Head of caudate nucleus (tissue), 42 donors: ENCODE data around the gene KRTAP5-9.
"Not testable (repeated sequence)": the region's sequence is repeated elsewhere in the genome, so short reads cannot be mapped to it uniquely, and the experiment has no call there.

Experiments
- DNase-seq, 42 donors: peaks; one replicate each; pipeline versions ENCODE4 v3.0.0 to v3.0.0-alpha.2; 2020 to 2021; ENCODE audit warnings: mixed read lengths in 7 of 42
- intact Hi-C: fragments of 100-400 bp; cut with DNase I; formaldehyde crosslinking; loops from one replicate; pipeline ENCODE4 v1.15.0; 2022

Gene KRTAP5-9

GRCh38 chr11:71551711-71552110 lies 3.5 kb downstream of the KRTAP5-9 start:
- intact Hi-C loops: no loop called here
- no peak for DNase-seq

- intact Hi-C loops: no loop called here
- no peak for DNase-seq
These were observed 6.8 kb downstream of the KRTAP5-9 start for GRCh38 chr11:71554996-71555395.

GRCh38 chr11:71555508-71555907 lies 7.3 kb downstream of the KRTAP5-9 start:
- intact Hi-C loops: no loop called here
- no peak for DNase-seq

GRCh38 chr11:71556018-71556417 lies 7.8 kb downstream of the KRTAP5-9 start:
- intact Hi-C loops: no loop called here
- DNase-seq: no peak

- intact Hi-C loops: no loop called here
- no peak for DNase-seq
These were observed 9.0 kb downstream of the KRTAP5-9 start for GRCh38 chr11:71557257-71557656.

- intact Hi-C loops: no loop called here
- DNase-seq: peak in 12 of 42 donors; percentile 12 to 64 (median 30)
These were observed 10.8 kb downstream of the KRTAP5-9 start for GRCh38 chr11:71558996-71559395.

- DNase-seq: no peak
- intact Hi-C loops: no loop called here
These were observed 13.9 kb downstream of the KRTAP5-9 start for GRCh38 chr11:71562120-71562519.

- peak in 16 of 42 donors; percentile 10 to 62 (median 20) for DNase-seq
- intact Hi-C loops: no loop called here
These were observed 15.2 kb downstream of the KRTAP5-9 start for GRCh38 chr11:71563406-71563805.

- intact Hi-C loops: no loop called here
- DNase-seq: no peak
These were observed 16.2 kb downstream of the KRTAP5-9 start for GRCh38 chr11:71564430-71564829.

GRCh38 chr11:71565263-71565662 lies 17.0 kb downstream of the KRTAP5-9 start, which contains the start of gene KRTAP5-10:
TSS of gene KRTAP5-10 (plus strand) at chr11:71565563. CDS start at chr11:71565588, 25 bp downstream.
- intact Hi-C loops: no loop called here
- no peak for DNase-seq

GRCh38 chr11:71566081-71566620 lies 17.9 kb downstream of the KRTAP5-9 start:
- intact Hi-C loops: no loop called here
- DNase-seq: no peak

- intact Hi-C loops, DNase-seq: not testable (repeated sequence)
These were observed 18.7 kb downstream of the KRTAP5-9 start for GRCh38 chr11:71566626-71567599.

GRCh38 chr11:71567633-71568032 lies 19.4 kb downstream of the KRTAP5-9 start:
- intact Hi-C loops, DNase-seq: not testable (repeated sequence)

GRCh38 chr11:71568704-71569349 lies 20.6 kb downstream of the KRTAP5-9 start:
- DNase-seq: peak in 3 of 42 donors; percentile 16 to 37 (median 27)
- intact Hi-C loops: no loop called here

GRCh38 chr11:71571101-71571850 lies 23.1 kb downstream of the KRTAP5-9 start:
- intact Hi-C loops, DNase-seq: not testable (repeated sequence)

- intact Hi-C loops: no loop called here
- no peak for DNase-seq
These were observed 24.6 kb downstream of the KRTAP5-9 start for GRCh38 chr11:71572811-71573210.

GRCh38 chr11:71574418-71574817 lies 26.2 kb downstream of the KRTAP5-9 start:
- DNase-seq: no peak
- intact Hi-C loops: no loop called here

GRCh38 chr11:71575723-71576424 lies 27.7 kb downstream of the KRTAP5-9 start:
- DNase-seq: no peak
- intact Hi-C loops: no loop called here
